ENCODE results near the gene MED29.
"Not testable (repeated sequence)": the region's sequence is repeated elsewhere in the genome, so short reads cannot be mapped to it uniquely, and the experiment has no call there.

The MED29 gene

DNA sequence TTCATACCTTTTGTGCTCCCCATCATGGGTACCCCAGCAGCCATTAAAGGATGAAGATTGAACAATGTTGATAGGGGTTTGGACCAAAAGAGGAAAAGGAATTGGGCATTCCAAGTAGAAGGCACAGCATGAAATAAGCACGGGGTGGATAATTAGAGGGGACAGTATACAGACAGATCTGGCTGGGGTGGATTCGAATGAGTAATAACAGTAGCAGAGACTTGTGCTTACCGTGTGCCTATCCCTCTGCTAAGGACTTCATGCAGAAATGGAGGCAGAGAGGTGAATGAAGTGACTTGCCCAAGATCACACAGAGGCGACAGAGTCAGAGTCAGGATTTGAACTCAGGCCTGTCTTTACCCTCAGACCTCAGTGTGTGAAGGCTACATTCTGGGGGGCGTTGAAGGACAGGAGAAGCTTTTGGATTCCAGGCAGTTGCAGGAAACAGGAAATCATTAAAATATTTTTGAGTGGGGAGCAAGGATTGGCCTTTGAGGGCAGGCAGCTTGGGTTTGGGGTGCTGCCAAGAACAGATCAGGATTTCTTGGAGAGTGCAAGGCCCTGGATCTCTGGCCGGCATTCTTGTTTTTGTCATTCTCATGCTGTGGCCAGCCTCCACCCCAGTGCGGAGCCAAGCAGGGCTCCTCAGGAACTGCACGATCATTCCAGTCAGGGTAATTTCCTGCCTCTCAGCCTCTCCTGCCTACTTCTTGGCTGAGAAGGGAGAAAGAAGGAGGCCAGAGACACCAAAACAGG, 19.0 kb upstream of the MED29 start:
- DNase-seq = peak in 11 of 14 donors; percentile 16 to 74 (median 37)

DNA sequence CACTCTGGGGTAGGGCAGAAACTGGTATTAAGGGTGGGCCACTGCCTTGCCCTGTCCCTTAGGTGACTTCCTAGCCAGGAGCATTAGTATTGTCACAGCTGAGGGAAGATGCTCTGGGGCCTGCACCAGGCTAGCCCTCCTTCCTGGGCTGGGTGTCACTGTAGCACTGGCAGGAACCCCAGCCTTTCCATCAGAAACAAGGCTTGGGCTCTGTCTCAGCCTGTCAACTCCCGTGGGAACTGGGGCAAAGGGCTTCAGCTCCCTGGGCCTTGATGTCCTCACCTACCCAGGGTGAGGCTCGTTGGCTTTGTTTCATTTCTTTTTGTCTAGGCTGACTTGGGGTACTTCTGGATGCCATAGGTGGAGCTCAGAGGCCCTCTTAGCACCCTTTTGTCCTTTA, 18.2 kb upstream of the MED29 start:
- DNase-seq = peak in 2 of 14 donors; percentile 42 to 46

DNA sequence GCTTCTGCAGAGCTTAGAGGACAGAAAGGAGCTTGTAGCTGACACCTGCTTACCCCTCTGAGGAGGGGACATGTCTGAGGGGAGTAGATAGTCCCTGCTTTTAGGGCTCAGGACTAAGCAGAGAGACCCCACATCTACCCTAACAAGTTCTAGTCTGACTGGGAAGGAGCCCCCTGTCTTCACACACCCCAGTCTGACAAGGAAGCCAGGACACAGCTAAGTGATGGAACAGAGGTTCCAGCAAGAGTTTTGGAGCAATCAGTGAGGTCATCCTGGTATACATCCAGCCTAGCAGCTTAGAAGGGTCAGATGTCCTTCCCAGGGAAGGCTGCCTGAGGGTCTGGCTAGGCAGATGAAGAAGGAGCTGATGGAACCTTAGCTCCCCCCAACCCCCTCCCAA, 15.2 kb upstream of the MED29 start:
- DNase-seq = no peak

DNA sequence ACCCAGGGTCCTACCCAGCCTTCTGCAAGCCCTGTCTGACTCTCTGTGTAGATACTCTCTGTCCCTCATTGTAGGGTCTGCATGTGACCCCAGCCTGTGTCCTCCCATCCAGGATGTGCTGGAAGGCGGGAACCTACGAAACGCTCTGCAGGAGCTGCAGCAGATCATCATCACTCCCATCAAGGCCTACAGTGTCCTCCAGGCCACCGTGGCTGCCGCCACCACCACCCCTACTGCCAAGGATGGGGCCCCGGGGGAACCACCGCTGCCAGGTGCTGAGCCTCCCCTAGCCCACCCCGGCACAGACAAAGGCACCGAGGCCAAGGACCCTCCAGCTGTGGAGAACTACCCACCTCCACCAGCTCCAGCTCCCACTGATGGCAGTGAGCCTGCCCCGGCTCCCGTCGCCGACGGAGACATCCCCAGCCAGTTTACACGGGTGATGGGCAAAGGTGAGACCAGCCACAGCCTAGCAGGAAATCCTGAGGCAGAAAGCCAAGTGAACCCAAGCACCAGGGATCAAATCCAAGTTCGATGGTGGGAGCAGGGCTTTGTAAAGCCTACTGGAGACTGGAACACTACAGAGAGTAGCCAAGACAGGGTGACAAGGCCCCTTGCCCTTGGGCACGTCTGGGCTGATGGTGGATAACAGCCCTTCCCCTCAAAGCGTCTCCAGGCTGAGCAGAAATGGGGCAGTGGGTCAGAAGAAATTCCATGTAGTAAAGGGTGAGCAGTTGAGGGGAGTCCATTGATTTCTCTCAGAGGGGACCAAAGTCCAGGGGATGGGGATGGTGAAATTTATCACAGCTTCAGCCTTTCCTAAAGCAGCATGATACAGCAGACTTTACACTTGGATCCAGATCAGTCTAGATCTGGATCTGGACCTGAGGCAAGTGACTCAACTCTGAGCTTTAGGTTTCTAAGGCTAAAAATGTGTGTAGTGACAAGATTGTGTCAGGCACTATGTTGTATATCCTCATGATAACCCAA, 13.5 kb upstream of the MED29 start:
- DNase-seq = no peak

DNA sequence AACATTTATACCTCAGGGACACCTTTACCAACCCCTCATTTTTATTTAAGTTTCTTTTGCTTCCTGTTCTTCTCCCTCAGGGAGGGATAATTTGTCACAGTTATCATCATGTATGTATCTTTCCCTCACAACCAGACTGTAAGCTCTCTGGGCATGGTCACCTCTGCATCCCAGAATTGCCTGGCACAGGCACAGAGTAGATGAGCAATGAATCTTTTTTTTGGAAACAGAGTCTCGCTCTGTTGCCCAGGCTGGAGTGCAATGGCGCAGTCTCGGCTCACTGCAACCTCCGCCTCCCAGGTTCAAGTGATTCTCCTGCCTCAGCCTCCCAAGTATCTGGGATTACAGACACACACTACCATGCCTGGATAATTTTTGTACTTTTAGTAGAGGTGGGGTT, 11.8 kb upstream of the MED29 start:
- not testable (repeated sequence) for DNase-seq

DNA sequence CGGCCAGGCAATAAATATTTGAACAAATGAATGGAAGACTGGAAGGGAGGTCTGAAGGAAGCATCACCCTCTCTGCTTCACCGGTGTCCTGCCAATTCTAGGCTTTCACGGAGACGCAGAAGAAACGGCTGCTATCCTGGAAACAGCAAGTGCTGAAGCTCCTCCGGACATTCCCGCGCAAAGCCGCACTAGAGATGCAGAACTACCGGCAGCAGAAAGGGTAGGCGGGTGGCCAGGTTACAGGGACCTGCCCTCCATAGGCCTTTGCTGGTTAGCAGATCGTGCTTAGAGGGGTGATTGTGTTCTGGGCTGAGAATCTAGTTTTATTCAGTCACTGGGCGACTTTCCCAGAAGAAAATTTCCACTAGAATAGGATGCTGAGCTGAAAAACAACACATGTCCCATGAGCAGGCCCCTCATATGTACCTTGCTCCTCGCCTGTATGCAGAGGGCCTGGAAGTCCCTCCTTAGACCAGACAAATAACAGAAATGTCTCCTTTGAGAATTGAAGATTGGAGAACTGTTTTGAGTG, 11.2 kb upstream of the MED29 start:
- peak in 4 of 14 donors; percentile 20 to 67 (median 28) for DNase-seq

DNA sequence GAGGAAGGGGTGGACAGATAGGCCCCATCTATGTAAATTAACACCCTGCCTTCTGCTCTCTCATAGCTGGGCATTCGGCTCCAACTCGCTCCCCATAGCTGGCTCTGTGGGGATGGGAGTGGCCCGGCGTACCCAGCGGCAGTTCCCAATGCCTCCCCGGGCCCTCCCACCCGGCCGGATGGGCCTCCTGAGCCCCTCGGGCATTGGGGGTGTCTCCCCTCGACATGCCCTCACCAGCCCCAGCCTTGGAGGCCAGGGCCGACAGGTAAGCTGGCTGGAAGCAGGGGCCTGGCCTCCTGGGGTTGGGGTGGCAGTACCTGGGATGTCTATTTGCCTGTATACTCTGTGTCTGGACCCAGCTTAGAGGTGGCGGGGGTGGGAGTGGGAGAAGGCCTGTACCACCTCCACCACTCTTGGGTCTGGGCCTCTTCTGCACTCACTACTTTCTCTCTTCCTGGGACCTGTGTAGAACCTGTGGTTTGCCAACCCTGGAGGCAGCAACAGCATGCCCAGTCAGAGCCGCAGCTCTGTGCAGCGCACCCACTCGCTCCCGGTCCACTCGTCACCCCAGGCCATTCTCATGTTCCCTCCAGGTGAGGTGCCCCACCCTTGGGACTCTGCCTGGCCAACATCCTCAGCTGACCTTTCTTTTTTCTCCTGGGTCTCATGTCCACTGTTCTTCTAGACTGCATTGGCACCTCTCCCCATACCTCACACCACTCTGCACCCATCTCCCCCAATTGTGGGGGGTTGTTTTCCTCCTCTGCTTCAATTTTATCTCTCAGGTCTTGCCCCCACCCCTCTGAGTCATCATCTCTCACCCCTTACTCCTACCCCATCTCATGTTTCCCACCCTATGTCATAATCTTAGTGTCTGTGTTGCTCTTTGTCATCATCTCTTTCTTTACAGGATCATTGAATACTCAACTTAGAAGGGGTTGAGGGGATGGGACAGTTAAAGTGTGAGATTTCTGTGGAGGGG, 10.4 kb upstream of the MED29 start:
- no peak for DNase-seq

DNA sequence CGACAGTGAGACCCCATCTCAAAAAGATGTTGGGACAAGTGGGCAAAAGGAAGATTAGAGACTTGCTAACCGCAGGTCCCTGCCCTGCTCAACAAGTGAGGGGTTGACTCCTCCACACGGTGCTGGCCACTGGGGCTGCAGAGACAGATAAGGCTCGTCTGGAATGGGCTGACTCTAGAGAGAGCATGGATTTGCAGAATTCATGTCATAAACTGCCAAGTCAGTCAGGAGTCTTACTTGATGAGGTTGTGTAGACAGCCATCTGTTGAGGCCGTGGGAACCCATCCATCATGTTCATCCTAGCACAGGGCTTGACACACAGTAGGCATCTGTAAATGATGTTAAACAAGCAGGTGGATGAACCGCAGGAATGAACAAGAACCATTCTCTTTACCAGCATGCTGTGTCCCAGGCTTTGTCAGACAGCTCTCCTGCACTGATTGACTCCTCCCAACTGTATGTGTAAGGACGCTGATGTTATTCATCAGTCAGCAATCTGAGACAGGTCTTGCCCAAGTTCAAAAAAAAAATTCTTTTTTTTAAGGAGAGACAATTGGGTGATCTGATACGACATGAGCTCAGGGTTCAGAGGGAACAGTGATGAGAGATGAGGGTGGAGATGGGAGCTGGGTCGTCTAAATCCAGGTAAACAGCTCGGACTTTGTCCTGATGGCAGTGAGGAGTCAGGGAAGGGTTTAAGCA, 9.1 kb upstream of the MED29 start:
- DNase-seq = no peak

DNA sequence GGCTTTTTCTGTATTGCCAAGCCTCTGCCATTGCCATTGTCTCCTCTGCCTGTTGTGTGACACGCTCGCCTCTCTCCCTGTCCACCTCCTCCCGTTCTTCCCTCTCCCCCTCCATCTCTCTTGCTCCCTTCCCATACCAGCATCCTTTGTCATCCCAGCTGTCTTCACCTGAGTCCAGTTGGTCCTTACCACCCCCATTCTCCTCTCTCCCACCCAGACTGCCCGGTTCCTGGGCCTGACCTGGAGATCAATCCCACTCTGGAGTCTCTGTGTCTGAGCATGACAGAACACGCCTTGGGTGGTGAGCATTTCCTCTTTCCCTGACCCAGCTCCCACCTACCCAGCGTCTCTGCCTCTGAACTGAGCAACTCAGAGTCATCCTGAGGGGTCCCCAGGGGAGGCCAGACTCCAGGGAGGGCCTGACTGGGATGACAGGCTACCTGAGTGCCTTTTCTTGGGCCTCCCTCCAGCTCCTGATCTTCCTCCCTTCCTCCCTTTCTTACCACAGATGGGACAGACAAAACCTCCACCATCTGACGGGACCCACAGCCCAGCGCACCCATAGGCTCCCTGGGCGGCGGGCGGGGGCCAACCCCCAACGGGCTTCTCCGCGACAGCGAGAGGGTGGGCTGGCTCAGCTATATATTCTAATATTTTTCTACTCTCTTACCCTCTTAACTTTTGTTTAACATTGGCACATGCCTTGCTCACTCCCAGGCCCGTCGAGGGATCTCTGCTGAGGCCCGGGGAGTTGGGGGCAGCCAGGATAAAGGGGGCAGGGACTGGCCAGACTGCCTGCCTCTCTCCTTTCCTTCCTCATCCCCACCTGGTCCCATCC, 8.0 kb upstream of the MED29 start:
- DNase-seq = no peak

DNA sequence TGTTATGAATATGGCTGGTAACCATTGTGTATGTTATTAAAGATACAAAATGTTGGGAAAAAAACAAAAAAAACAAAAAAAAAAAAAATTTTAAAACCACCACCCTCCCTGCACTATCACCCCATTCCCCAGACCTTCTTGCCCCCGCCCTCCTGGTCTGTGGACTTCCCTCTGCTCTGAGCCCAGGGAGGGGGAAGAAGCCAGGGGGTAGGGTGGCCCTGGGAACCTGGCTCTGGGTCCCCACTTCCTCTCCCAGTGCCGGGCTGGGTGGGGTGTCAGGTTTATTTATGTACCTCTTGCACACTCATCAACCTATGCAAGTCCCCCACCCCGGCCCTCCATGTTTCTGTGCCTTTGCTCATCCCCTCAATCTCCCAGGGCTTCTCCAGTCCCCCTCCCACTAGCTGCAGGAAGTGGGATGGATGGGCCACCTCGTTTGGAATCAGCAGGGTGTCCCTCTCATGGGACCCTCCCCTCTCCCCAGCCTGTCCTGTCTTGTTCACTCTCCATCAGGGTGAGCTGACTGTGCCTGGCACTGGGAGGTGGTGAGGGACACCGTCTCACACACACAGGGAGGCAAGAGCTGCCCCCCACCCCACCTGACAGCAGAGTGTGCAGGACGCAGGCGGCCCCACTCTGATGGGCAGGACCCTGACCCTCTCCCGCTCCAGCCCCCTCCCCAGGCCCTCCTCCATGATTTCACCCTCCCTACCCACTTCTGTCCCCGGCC, 6.2 kb upstream of the MED29 start:
- DNase-seq = no peak

DNA sequence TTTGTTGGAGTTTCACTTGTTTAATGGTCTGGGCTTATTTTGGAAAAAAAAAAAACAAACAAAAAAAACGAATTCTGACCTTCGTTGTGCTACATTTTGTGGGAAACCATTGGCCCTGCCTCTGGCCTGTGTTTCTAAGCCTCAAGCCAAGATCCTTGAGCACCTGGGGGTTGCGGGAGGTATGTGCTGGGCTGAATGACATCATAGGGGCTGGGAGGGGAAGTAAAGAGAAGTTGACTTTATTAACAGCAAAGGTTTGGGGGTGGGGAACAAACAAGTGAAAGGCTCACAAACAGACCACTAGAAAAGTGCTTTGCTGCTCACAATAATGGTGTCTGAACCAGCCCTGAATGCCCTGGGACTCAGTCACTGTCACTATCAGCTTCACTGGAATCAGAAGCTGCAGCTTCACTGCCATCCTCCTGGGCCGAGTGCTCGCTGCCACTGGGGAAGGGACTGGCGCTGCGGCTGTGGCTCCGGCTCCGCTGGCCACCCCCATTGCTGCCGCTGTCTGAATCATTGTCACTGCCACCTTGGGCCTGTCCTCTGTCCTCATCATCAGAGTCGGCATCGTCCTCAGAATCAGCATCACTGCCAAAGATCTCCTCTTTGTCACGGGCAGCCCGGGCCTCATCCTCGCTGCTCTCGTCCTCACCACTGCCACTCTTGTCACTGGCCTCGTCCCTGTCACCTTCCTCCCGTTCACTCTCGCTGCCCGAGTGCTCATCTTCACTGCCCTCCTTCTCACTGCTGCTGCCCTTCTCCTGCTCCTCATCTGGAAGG, 5.4 kb upstream of the MED29 start:
- DNase-seq = no peak

DNA sequence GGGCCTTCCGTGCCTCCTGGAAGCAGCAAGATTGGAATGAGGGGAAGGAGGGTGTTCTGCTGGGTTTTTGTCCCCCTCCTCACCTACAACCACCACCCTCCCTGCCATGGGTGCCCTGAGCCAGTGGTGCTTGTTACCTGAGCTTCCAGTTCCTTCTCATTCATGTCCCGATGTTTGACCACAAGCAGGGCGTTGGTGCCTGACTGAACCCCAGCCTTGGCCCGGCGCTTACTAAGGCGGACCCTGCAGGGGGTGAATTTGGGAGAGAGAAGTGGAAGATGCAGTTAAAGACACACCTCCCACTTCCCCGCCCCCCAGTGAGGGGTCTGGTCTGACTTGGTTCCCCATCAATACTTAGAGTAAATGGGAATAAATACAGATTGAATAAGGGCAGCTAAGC, 4.6 kb upstream of the MED29 start:
- DNase-seq = no peak

DNA sequence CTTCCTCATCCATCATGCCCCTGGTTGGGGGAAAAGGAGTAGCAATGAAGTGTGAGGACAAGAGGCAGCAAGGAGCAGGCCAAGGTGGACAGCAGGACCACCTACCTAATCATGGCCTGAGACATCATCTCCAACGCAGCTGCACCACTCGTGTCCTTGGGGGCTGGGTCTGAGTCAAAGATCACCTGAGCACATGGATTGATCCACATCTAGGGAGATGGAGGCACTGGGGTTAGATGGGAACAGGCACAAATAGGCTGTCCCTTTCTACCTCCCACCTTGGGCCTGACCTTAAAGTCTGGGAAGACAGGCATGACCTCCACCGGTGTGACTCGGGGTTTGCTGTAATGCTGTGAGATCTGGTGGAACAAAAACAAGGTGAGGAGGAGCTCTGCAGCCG, 2.5 kb upstream of the MED29 start:
- DNase-seq = no peak

DNA sequence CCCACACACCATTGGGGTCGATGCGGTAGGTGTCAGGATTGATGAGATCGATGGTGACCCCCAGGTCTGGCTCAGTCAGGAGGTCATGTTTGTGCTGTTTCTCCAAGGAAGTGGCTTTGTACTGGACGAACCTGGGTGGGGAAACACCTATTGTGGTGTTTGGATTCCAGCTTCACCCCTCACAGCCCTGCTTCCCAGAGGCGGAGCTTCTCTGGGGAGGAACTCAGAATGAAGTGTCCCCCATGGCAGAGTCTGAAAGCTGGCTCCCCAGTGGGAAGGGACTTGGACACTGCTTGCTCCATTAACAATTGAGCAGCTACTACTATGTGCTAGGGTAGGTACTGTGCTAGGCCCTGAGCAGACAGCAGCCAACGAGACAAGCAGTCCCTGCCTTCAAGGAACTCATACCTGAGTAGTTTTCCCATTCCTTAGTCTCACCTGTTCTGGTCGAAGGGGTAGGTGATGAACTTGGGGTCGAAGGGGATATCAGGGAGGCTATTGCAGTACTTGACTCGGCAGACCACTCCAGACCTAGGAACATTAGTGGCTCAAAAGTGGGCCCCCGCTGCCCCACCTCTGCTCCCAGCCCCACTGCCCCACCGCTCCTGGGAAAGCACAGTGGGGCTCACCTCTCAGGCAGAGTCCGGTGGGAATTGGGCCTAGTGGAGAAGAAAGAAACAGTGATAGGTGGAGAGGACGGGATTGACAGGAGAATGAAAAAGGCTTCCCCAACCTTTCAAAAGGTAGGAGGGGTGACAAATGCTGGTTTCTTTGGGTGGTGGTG, 1.4 kb upstream of the MED29 start:
- DNase-seq = no peak

DNA sequence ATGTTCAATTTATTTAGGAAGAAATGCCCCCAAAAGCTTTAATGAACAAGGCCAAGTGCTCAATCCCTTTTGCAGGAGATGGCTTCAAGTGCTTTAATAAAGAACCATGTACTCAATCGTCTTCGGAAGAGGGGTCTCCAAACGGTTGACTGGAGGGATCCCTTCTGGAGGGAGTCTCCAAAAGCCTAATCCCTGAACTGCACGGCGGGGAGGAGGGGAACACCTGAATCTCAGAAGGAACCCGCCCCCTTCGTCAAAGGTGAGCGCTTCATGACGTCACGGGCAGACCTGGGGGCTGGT, 777 bp upstream of the MED29 start:
- peak in 1 of 14 donors; percentile 75 for DNase-seq

DNA sequence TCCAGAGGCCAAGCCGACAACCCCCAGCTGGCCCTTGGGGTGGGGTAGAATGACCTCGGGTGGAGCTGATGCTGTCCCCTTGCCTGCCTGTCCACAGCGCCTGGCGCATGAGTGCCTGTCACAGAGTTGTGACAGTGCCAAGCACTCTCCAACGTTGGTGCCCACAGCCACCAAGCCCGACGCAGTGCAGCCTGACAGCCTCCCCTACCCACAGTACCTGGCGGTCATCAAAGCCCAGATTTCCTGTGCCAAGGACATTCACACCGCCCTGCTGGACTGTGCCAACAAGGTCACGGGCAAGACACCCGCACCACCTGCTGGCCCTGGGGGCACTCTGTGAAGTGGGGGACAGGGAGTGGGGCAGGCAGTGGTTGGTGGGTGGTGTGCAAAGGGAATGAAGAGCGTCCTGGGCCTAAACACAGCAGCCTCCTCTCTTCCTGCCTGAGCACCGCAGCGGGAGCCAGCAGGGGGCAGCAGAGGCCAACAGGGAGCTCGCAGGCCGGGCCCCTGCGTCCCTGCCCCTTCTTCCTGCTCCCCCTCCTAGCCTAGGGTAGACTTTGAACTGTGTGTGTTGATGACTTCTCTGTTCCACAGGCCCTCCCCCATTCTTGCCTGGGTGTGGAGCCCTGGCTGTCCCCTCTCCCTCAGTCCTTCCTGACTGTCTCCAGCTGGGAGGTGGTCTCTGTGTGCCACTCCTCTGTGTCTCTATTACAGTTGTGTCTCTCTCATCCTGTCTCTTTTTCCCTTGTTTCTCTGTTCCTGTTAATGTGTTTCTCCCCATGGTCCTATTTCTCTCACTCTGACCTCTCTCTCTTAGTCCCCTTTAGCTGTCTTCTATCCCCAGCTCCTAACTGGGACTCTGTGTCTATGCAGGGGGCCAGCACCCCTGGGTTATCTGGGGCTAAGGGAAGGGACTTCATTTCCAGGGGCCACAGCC, 6.5 kb downstream of the MED29 start:
- peak in 13 of 14 donors; percentile 20 to 83 (median 54) for DNase-seq

DNA sequence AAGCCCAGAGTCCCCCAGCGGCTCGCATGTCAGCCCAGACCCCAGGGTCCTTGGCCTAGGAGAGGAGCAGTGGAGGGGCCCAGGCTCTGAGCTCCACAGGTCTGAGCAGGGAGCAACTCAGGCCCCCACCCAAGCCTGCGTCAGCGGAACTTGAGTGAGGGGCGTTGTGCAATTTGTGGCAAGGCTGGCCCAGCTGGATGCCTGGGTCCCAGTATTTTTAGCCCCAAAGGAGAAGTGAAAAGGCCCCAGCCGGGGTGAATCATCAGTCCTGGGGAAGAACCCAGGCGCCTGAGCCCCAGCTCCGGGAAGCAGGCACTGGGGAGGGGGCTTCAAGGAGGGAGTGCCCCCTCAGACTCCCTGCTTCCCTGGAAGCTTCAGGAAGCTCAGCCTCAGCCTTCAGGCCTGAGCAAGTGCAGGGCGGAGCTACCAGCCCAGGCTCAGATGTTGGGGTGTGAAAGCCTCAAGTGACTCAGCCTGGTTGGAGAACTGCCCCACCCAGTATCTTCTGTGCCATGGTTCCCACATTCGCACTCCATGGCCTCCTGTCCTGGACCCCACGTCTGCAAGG, 7.2 kb downstream of the MED29 start:
- peak in 10 of 14 donors; percentile 11 to 77 (median 32) for DNase-seq
